Islet precursor cell (in vitro differentiated cells): ENCODE measurements around the gene EFHD1.

Experiments used
- DNase-seq: peaks from one replicate; pipeline ENCODE4 v3.0.0-alpha.2; 2018

EFHD1 gene, protein sequence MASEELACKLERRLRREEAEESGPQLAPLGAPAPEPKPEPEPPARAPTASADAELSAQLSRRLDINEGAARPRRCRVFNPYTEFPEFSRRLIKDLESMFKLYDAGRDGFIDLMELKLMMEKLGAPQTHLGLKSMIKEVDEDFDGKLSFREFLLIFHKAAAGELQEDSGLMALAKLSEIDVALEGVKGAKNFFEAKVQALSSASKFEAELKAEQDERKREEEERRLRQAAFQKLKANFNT

DNA sequence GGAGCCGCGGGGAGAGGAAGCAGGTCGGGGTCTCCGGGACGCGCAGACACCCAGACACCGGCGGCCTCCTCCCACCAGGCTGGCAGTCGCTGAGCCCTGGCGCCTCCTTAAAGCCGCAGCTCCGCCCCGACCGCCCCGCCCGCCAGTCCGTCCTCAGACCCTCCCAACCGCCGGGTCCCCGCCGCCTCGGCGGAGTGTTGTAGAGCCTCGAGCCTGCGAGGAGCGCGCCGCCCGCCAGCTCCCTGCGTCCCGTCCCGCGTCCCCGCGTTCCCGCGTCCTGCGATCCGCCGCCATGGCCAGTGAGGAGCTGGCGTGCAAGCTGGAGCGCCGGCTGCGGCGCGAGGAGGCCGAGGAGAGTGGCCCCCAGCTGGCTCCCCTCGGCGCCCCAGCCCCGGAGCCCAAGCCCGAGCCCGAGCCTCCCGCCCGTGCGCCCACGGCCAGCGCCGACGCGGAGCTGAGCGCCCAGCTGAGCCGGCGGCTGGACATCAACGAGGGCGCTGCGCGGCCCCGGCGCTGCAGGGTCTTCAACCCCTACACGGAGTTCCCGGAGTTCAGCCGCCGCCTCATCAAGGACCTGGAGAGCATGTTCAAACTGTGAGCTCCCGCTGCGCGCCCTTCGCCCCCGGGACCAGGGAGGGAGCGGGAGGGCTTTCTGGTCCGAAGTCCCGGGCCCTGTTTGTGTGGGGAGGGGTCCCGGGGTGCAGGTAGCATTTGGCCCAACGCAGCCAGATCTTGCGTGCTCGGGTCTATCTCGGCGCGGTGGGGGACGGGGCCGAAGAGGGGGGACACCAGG lies at the start of gene EFHD1:
Gene EFHD1, plus strand, starts transcription at position 192 of the 793 bp plus-strand sequence. Its CDS starts 101 bp downstream, at position 293.
- peak; percentile 97 for DNase-seq

DNA sequence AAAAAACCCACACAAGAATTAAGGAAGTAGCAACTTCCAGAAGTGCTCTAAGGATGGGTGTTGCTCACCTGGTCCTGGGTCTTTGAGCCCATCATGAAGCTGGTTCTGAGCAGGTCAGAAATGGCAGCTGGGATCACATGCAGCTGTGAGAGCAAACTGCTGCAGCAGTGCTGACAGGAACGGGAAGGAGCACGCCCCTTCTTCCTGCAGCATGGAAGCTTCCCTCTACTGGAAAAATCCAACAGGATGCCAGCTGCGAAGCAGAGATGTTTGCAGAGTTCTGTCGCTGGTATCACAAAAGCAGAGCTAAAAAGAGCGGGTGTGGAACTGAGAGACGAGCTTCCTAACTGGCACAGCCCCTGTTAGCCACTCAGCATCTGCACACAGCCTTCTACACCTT lies 49.2 kb upstream of the EFHD1 start:
- DNase-seq = no peak

DNA sequence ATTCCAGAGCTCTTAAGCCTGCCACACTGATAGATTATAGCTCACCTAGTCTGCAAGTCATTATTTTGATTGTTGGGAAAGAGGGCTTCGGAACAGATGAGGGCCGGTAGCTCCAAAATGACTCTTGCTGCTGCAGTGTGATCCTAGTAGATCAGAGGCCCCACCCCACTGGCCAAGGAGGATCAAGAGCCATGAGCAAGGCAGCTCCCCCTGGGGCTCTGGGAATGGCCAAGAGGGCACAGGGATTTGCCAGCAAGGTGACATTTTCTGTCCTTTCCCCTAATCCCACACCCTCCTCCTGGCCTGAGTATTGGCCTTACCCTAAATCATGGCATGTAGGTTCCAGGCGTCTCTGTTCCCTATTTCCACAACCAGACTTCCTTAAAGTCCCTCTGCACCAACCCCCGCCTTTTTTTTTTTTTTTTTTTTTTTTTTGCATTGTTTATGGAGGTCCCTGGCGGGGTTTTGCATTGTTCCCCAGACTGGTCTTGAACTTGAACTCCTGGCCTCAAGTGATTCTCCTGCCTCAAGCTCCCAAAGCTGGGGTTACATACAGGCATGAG lies 46.4 kb upstream of the EFHD1 start:
- DNase-seq = no peak

DNA sequence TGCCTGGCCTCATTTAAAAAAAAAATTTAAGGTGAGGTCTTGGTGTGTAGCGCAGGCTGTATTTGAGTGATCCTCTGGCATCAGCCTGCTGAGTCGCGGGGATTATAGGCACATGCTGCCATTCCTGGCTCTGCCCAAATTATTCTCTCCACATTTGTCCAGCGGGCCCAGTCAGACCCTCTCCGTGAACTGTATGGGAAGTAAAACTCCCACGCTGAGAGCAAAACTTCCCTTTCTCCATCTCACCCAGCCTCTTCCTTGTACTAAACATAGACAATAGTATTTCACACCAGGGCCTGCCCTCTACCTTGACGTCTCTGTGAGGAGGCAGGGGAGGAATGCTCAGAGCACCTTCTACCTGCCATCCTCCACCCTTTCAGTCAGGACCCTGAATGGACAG lies 45.9 kb upstream of the EFHD1 start:
- no peak for DNase-seq

DNA sequence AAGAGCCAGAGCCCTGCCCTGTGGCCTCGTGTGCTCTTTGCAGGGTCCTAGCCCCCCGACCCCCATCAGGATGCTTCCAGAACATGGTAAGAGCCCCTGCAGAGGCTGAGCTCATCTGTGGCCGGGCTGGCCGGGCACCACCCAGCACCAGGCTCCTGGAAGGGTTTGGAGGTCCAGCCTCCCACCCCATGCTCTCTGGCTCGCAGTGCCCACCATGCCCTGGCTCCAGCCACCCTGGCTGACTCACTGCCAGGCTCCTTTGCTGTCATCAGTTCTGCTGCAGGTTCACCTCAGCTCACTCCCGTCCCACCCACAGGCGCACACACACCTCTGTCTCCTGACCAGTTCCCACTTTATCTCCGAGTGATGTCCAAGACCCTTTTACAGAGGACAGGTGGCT lies 45.4 kb upstream of the EFHD1 start:
- no peak for DNase-seq

DNA sequence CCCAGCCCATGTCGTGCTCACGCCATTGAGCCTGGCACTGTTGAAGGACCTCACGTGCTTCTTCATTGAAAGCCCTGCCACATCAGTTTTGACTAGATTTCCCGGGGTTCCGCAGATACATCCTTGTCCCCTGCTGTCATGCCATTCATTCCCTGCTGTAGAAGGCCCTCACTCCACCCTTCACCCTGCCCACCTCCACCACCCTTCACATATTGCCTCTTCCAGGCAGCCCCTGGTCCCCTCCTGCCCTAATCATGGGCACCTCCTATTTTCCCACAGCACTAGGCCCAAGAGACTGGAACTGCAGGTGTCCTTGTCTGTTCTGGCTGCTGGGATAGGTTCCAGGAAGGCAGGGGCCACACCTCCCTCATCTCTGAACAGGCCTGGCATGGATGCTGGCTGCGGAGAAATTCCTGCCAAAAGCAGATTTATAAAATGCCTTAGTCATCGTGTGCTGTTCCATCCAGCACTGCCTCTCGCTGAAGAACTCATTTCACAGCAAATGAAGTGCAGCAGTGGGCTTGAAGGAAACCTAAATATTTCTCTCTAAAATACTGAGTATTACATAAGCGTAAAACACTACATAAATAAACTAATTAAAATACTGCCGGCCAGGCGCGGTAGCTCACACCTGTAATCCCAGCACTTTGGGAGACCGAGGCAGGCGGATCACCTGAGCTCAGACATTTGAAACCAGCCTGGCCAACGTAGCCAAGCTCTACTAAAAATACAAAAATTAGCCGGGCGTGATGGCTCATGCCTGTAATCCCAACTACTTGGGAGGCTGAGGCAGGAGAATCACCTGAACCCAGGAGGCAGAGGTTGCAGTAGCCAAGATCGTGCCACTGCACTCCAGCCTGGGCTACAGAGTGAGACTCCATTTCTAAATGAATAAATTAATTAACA lies 44.5 kb upstream of the EFHD1 start:
- no peak for DNase-seq

DNA sequence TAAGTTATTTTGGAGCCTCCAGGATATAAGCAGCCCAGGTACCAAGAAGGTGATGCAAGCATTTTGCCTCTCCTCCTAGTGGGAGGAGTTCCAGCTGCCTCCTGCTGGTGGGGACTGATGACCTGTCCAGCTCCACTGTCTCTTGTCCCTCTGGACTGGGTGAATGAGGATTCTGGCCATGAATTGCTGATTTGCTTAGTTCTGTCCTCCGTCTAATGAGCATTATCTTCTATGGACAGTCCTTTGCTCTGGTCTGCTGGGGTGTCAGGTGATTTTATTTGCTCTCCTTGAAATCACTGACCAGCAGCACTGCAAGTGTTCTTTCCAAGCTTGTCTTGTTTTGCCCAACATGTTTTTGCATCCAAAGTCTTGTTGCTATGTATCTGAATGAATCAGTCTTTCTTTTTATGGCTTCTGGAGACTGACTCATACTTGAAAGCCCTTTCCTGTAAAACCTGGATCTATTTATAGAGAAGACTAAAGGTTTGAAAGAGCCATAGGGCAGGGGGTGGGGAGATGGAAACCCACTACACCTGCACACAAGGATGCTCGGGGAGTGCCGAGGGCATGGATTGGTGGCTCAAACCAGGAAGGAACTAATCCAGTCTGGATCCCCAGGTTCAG lies 40.5 kb upstream of the EFHD1 start:
- DNase-seq = peak; percentile 73

DNA sequence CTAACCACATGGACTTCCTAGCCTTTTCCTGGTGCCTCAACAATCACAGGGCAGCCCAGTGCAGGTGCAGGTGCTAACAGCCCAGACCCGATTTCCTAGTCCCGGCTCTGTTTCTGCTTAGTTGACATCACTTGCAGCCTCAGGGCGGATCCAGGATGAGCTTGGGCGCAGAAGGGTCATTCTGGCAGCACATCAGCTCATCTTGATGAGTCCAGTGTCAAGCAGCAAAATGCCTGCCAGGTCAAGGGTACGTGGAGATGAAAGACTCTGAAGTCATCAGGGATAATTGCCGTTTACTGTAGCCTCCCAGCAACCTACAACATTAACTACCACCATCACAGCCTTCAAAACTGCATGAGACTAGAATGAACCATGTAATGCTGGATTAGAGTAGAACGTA lies 39.4 kb upstream of the EFHD1 start:
- peak; percentile 73 for DNase-seq

DNA sequence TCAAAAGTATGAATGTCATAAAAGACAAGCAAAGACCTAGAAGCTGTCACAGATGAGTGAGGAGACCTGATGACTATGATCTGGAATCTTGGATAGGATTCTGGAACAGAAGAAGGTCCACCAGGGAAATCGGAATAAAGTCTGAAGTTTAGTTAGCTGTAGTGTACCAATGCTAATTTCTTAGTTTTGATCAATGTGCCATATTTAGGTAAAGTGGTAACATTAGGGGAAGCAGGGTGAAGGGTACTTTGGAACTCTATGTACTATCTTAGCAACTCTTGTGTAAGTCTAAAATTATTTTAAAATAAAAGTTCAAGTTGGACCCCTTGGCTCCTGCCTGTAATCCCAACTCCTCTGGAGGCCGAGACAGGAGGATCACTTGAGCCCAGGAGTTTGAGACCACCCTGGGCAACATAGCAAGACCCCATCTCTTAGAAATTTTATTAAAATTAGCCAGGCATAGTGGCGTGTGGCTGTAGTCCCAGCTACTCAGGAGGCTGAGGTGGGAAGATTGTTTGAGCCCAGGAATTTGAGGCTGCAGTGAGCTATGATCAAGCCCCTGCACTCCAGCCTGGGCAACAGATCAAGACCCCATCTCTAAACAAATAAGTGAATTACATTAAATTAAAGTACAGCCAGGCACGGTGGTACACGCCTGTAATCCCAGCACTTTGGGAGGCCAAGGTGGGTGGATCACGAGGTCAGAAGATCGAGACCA lies 35.9 kb upstream of the EFHD1 start:
- no peak for DNase-seq

DNA sequence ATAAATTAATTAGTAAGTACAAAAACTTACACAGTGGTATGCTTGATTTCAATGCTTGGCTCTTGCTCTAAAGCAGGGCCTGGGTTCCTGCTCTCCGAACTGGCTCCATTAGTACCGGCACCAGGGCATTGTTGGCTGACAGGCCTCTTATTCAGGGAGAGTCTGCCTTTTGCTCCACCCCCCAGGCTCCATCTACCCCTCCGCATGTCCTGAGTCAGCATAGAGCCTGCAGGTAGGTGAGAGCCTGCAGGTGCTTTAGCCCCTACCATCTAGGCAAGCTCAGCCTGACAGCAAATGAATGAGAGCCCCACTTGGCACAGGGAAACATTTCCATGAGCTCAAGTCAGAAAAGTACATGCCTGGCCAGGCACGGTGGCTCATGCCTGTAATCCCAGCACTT lies 35.1 kb upstream of the EFHD1 start:
- no peak for DNase-seq

DNA sequence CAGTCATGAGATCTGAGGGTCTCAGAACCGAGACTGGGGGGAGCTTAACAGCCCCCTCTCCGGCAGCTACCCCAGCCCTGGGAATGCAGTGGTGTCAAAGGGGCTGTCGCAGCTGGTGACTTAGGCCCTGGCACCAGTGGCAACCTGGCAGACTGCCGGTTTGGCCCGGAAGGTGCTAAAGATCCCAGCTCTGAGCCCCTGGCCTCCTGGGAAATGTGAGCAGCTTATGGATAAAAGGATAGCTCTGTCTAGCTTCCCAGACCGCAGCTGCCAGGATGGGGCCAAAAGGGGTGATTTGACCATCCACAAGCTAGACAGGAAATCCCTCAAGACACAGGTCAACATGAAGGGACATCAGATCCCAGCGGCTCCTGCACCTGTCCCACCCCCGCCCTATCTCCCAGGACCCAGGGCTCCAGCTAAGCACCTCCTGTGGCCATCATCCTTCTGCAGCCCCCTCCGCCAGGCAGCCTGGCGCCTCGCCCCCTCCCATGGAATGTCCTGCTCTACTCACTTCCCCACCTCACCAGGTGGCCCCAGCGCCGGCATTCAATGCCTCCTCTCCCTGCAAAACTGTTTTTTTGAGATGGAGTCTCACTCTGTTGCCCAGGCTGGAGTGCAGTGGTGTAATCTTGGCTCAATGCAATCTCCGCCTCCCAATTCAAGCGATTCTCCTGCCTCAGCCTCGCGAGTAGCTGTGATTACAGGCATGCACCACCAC lies 33.2 kb upstream of the EFHD1 start:
- DNase-seq = no peak

DNA sequence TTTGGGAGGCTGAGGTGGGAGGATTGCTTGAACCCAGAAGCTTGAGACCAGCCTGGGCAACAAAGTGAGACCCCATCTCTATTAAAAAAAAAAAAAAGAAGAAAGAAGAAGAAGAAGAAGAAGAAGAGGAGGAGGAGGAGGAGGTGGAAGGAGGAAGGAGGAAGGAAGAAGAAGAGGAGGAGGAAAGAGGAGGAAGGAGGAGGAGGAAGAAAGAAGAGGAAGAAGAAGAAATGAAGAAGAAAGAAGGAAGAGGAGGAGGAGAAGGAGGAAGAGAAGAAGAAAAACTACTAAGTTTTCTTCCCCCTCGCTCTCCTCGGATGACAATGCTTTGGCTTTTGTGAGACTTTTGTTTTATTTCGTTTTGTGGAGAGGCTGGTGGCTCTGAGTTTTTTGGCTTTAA lies 30.1 kb upstream of the EFHD1 start:
- no peak for DNase-seq

DNA sequence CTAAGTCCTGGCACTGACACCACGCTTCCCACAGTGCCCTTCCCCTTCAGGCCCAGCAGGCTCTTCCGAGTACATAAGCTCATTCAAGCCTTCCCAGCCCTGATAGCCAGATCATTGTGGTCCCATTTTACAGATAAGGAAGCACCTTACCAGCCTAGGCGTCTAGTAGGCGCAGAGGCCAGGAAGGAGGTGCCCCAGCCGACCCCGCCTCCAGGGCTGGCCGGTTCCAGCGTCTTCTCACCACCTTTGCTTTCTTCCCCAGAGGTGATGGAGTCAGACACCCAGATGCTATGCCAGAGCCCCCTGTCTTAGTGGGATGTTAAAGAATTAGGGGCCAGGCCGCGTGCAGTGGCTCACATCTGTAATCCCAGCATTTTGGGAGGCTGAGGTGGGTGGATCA lies 28.9 kb upstream of the EFHD1 start:
- DNase-seq = no peak

DNA sequence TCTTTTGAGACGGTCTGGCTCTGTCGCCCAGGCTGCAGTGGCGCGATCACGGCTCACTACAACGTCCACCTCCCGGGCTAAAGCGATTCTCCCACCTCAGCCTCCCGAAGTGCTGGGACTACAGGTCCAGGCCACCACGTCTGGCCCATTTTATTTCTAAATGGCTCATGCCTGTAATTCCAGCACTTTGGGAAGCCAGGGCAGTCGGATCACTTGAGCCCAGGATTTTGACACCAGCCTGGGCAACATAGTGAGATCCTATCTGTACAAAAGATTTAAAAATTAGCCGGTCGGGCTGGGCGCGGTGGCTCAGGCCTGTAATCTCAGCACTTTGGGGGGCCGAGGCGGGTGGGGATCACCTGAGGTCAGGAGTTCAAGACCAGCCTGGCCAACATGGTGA lies 26.4 kb upstream of the EFHD1 start:
- no peak for DNase-seq

DNA sequence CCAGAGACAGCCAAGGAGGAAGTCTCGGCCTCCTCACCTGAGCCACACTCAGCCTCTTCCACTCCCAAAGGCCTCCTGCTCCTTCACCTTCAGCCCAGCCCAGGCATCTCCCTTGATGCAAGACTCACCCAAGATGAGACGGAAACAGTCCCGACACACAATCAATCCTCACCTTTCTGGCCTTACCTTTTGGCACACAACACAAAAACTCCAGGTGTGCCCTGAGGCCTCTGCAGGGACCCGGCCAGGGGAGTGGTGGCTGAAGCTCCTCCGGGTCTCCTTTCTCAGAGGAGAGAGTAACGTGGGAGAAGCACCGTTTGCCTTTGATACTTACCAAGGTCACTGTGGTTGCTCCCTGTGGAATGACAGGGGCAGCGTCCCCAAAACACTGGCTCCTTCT lies 23.8 kb upstream of the EFHD1 start:
- DNase-seq = peak; percentile 51

DNA sequence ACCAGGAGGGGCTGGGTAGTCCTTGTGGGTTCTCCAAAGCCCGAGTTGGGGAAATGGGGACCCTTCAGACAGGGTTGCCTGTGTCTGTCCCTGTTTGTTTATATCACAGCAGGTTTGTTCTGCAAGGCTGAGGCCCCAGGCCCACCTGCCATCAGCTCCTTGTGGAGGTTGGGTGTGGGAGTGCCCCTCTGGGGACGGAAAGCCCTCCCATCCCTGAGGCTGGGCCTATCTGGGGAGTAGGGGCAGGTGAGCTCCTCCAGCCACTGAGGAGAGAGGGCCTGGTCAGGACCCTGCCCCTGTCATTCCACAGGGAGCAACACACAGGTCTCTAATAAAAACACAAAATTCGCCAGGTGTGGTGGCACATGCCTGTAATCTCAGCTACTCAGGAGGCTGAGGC lies 23.3 kb upstream of the EFHD1 start:
- no peak for DNase-seq

DNA sequence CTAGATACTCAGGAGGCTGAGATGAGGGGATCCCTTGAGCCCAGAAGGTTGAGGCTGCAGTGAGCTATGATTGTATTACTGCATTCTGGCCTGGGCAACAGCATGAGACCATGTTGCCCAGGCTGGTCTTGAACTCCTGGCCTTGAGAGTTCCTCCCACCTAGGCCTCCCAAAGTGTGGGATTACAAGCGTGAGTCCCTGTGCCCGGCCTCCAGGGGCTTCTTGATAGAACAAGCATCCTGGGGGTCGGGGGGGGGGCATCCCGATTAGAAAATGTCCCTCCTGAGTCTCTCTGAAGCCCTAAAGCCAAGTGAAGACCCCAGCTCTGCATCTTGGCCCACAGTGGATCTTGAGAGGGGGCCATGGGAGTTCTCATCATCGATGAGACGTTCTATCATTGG lies 22.3 kb upstream of the EFHD1 start:
- no peak for DNase-seq

DNA sequence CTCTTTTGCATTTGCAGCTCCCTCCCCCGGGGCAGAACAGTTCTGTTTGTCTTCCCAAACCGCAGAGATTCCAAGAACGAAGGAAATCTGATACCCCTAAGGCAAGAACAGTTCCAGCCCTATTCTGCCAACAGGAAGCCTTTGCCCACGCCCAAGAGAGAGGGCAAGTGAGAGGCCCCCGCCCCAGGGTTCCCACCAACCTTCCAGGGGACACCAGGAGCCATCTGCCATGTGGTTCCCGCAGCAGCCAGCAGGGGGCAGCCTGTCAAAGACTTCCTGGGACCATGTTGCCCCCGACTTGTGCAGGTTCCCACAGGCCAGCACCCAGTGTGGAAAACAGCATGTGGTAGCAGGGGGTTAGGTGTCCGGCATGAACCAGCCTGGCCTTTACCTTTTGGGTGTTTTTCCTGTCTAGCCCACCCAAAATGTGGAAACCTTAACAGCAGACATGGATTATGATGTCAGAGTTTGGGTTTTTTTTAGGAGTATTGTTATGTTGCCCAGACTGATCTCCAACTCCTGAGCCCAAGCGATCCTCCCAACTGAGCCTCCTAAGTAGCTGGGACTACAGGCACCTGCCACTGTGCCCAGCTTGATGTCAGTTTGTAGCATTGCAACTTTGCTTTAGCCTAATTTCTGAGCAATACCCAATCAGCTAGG lies 21.7 kb upstream of the EFHD1 start:
- DNase-seq = peak; percentile 90

DNA sequence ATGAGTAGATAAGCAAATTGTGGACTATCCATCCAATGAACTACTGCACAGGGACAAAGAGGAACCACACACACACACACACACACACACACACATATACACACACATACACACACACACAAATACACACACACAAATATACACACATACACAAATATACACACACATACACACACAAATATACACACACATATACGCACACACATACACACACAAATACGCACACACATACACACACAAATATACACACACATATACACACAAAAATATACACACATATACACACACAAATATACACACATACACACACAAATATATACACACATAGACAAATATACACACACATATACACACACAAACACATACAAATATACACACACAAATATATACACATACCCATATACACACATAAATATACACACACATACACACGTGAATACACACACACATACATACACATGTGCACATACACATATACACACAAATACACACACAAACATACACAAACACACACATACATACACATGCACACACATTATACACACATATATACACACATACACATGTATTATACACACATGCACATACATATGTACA lies 19.8 kb upstream of the EFHD1 start:
- DNase-seq = no peak

DNA sequence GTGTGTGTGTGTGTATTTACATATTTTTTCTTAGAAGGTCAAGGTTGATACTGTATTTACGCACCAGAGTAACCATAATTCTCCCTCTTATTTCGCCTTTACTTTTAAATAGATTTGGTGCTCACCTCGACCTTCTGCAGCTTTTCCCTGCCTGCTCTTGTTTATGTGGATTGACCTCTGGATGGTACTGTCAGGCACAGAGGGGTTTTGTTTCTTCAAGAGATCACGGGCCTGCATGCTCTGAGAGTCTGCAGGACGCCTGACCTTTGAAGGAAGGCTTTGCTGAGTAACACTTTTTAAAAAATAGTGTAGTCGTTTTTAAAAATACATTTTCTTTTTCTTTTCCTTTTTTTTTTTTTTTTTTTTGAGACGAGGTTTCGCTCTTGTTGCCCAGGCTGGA lies 18.1 kb upstream of the EFHD1 start:
- no peak for DNase-seq
